NCI-H2171 (cell line): ENCODE measurements around the gene TGFBR3.
"Not testable (repeated sequence)": the region's sequence is repeated elsewhere in the genome, so short reads cannot be mapped to it uniquely, and the experiment has no call there.

Experiments used
- DNase-seq: peaks from one replicate; lab custom pipeline; 2025; lab: John Stamatoyannopoulos, UW

The TGFBR3 gene

GRCh38 chr1:91847851-91848250 lies 38.1 kb downstream of the TGFBR3 start:
- no peak for DNase-seq

GRCh38 chr1:91846639-91847013 lies 39.3 kb downstream of the TGFBR3 start:
- no peak for DNase-seq

- no peak for DNase-seq
Observed at GRCh38 chr1:91846007-91846638, 39.8 kb downstream of the TGFBR3 start.

- DNase-seq = no peak
Observed at GRCh38 chr1:91844862-91845528, 41.0 kb downstream of the TGFBR3 start.

- DNase-seq = no peak
Observed at GRCh38 chr1:91843843-91844242, 42.1 kb downstream of the TGFBR3 start.

- no peak for DNase-seq
Observed at GRCh38 chr1:91842563-91842962, 43.4 kb downstream of the TGFBR3 start.

- DNase-seq = no peak
Observed at GRCh38 chr1:91842056-91842455, 43.9 kb downstream of the TGFBR3 start.

GRCh38 chr1:91840276-91840675 lies 45.7 kb downstream of the TGFBR3 start:
- DNase-seq = not testable (repeated sequence)

- DNase-seq = no peak
Observed at GRCh38 chr1:91836331-91837040, 49.5 kb downstream of the TGFBR3 start.

- DNase-seq = no peak
Observed at GRCh38 chr1:91835087-91835521, 50.8 kb downstream of the TGFBR3 start.

GRCh38 chr1:91834549-91834948 lies 51.4 kb downstream of the TGFBR3 start:
- DNase-seq = not testable (repeated sequence)

- no peak for DNase-seq
Observed at GRCh38 chr1:91833946-91834345, 52.0 kb downstream of the TGFBR3 start.

- no peak for DNase-seq
Observed at GRCh38 chr1:91831132-91831930, 54.6 kb downstream of the TGFBR3 start.

- DNase-seq = no peak
Observed at GRCh38 chr1:91830242-91831131, 55.5 kb downstream of the TGFBR3 start.

GRCh38 chr1:91829293-91830153 lies 56.4 kb downstream of the TGFBR3 start:
- DNase-seq = no peak

- no peak for DNase-seq
Observed at GRCh38 chr1:91828583-91829281, 57.2 kb downstream of the TGFBR3 start.

GRCh38 chr1:91827459-91828321 lies 58.3 kb downstream of the TGFBR3 start:
- no peak for DNase-seq

- no peak for DNase-seq
Observed at GRCh38 chr1:91827087-91827458, 58.9 kb downstream of the TGFBR3 start.

GRCh38 chr1:91826649-91827048 lies 59.3 kb downstream of the TGFBR3 start:
- no peak for DNase-seq
